SJSA1 (cell line): ENCODE results near the gene ARID5A. TPM values are rescaled to one million over a fixed set of nuclear protein-coding genes. Genes with fewer than 3 reads are reported as not detected.

Experiments used
- DNase-seq, 2 experiments: peaks; one replicate each; pipeline ENCODE4 v3.0.0-alpha.2; 2015 to 2020; ENCODE audit warnings: low spot score in 2 of 2, low read depth in 1 of 2
- H3K27ac ChIP-seq: fragments of 250-450 bp; sonication (Bioruptor Pico); 2 replicates; pipeline ENCODE4 v1.5.1; 2020; ENCODE audit warnings: mild to moderate bottlenecking, moderate library complexity
- H3K27me3 ChIP-seq: fragments of 250-450 bp; sonication (Bioruptor Pico); replicated peaks from 2 replicates; pipeline ENCODE4 v1.5.1; 2020; ENCODE audit warnings: mild to moderate bottlenecking, moderate library complexity
- H3K36me3 ChIP-seq: fragments of 250-450 bp; sonication (Bioruptor Pico); 2 replicates; pipeline ENCODE4 v1.5.1; 2020; ENCODE audit warnings: mild to moderate bottlenecking
- H3K4me1 ChIP-seq: fragments of 250-450 bp; sonication (Bioruptor Pico); replicated peaks from 2 replicates; pipeline ENCODE4 v1.6.1; 2021; ENCODE audit warnings: mild to moderate bottlenecking
- H3K4me3 ChIP-seq: fragments of 250-450 bp; sonication (Bioruptor Pico); 2 replicates; pipeline ENCODE4 v1.5.1; 2020; ENCODE audit warnings: mild to moderate bottlenecking
- H3K9me3 ChIP-seq: fragments of 250-450 bp; sonication (Bioruptor Pico); replicated peaks from 2 replicates; pipeline ENCODE4 v1.5.1; 2020; ENCODE audit warnings: mild to moderate bottlenecking
- total RNA-seq: library from RNA; depleted of rRNA; stranded (reverse); fragments of >200 nt; shearing (Covaris generic); gene quantifications from 2 replicates; pipeline ENCODE4 v1.2.3, GENCODE V29; 2014; rRNA removed

Gene ARID5A
- total RNA-seq, 1 experiment from 2014 or later: 9.7 TPM

- no peak for DNase-seq
Measured at GRCh38 chr2:96584017-96584416, 47.5 kb downstream of the ARID5A start.

GRCh38 chr2:96587843-96588242, 51.3 kb downstream of the ARID5A start:
- no peak overlapping the region for H3K4me3 ChIP-seq
- H3K4me1 ChIP-seq: peaks cover 5% of the 10 kb centered on the region
- no peaks in the 10 kb centered on the region for H3K27me3 ChIP-seq
- no peak for DNase-seq
- no peaks in the 10 kb centered on the region for H3K9me3 ChIP-seq
- peaks cover 29% of the 10 kb centered on the region for H3K36me3 ChIP-seq
- H3K27ac ChIP-seq: no peak overlapping the region

More at GRCh38 chr2:96584017-96584416, 47.5 kb downstream of the ARID5A start:
- Histone ChIP-seq H3K4me3 (no peak overlapping the region), H3K27ac (no peak overlapping the region), H3K9me3 (no peaks in the 10 kb centered on the region), H3K4me1 (peaks cover 5% of the 10 kb centered on the region), H3K36me3 (peaks cover 8% of the 10 kb centered on the region; the same call in 1 of the 2 replicates), H3K27me3 (no peaks in the 10 kb centered on the region)

GRCh38 chr2:96591054-96591453, 54.5 kb downstream of the ARID5A start:
- Histone ChIP-seq H3K4me1 (no peaks in the 10 kb centered on the region; the same call in 1 of the 2 replicates), H3K9me3 (no peaks in the 10 kb centered on the region), H3K27ac (no peak overlapping the region), H3K27me3 (no peaks in the 10 kb centered on the region), H3K4me3 (no peak overlapping the region), H3K36me3 (peaks cover 59% of the 10 kb centered on the region)
- DNase-seq: no peak

GRCh38 chr2:96591494-96591893, 54.9 kb downstream of the ARID5A start:
- H3K4me1 ChIP-seq: no peaks in the 10 kb centered on the region; the same call in 1 of the 2 replicates
- no peak overlapping the region for H3K27ac ChIP-seq
- H3K36me3 ChIP-seq: peaks cover 63% of the 10 kb centered on the region
- no peak overlapping the region for H3K4me3 ChIP-seq
- no peaks in the 10 kb centered on the region for H3K9me3 ChIP-seq
- H3K27me3 ChIP-seq: no peaks in the 10 kb centered on the region
- no peak for DNase-seq

- peaks cover 83% of the 10 kb centered on the region for H3K36me3 ChIP-seq
Measured at GRCh38 chr2:96594282-96594681, 57.7 kb downstream of the ARID5A start.

GRCh38 chr2:96594691-96595152, 58.2 kb downstream of the ARID5A start:
- Histone ChIP-seq H3K27ac (no peak overlapping the region), H3K27me3 (no peaks in the 10 kb centered on the region), H3K36me3 (peaks cover 88% of the 10 kb centered on the region), H3K4me1 (no peaks in the 10 kb centered on the region), H3K9me3 (no peaks in the 10 kb centered on the region), H3K4me3 (no peak overlapping the region)
- no peak for DNase-seq

More at GRCh38 chr2:96594282-96594681, 57.7 kb downstream of the ARID5A start:
- H3K27ac ChIP-seq: no peak overlapping the region
- no peak for DNase-seq
- H3K4me1 ChIP-seq: no peaks in the 10 kb centered on the region
- no peaks in the 10 kb centered on the region for H3K9me3 ChIP-seq
- H3K4me3 ChIP-seq: no peak overlapping the region
- no peaks in the 10 kb centered on the region for H3K27me3 ChIP-seq

GRCh38 chr2:96596596-96596995, 60.0 kb downstream of the ARID5A start:
- no peak overlapping the region for H3K27ac ChIP-seq
- H3K4me1 ChIP-seq: no peaks in the 10 kb centered on the region
- no peak overlapping the region for H3K4me3 ChIP-seq
- no peak for DNase-seq
- H3K9me3 ChIP-seq: no peaks in the 10 kb centered on the region
- peaks cover 98% of the 10 kb centered on the region for H3K36me3 ChIP-seq
- H3K27me3 ChIP-seq: no peaks in the 10 kb centered on the region

GRCh38 chr2:96599941-96600340, 63.4 kb downstream of the ARID5A start:
- Histone ChIP-seq H3K4me1 (no peaks in the 10 kb centered on the region), H3K9me3 (no peaks in the 10 kb centered on the region), H3K4me3 (no peak overlapping the region), H3K27ac (no peak overlapping the region), H3K27me3 (no peaks in the 10 kb centered on the region), H3K36me3 (peaks cover 98% of the 10 kb centered on the region)
- no peak for DNase-seq

- H3K9me3 ChIP-seq: no peaks in the 10 kb centered on the region
- H3K4me3 ChIP-seq: no peak overlapping the region
- peaks cover 11% of the 10 kb centered on the region for H3K4me1 ChIP-seq
- H3K27ac ChIP-seq: no peak overlapping the region
- DNase-seq: no peak
- peaks cover 98% of the 10 kb centered on the region for H3K36me3 ChIP-seq
- H3K27me3 ChIP-seq: no peaks in the 10 kb centered on the region
Measured at GRCh38 chr2:96601382-96602292, 65.1 kb downstream of the ARID5A start.

Other genes with a start within 250 kb of the ARID5A start
- 29.9 and 33.1 TPM in 2 replicates for gene SNRNP200, start 231.2 kb upstream of the ARID5A start, total RNA-seq
- 0.50 and 0.55 TPM in 2 replicates for gene ITPRIPL1, start 211.4 kb upstream of the ARID5A start, total RNA-seq
- gene NCAPH, start 201.0 kb upstream of the ARID5A start, total RNA-seq: 45.7 and 55.7 TPM in 2 replicates
- not detected in 2 replicates for gene NEURL3, start 31.4 kb upstream of the ARID5A start, total RNA-seq
- gene KANSL3, start 101.6 kb downstream of the ARID5A start, total RNA-seq: 21.9 and 31.4 TPM in 2 replicates
- gene FER1L5, start 106.0 kb downstream of the ARID5A start, total RNA-seq: not detected in 2 replicates
- gene LMAN2L, start 203.3 kb downstream of the ARID5A start, total RNA-seq: 52.5 and 58.7 TPM in 2 replicates
- gene CNNM4, start 224.2 kb downstream of the ARID5A start, total RNA-seq: 3.5 and 7.3 TPM in 2 replicates